ENCODE data around the gene MPND.

Gene MPND, protein sequence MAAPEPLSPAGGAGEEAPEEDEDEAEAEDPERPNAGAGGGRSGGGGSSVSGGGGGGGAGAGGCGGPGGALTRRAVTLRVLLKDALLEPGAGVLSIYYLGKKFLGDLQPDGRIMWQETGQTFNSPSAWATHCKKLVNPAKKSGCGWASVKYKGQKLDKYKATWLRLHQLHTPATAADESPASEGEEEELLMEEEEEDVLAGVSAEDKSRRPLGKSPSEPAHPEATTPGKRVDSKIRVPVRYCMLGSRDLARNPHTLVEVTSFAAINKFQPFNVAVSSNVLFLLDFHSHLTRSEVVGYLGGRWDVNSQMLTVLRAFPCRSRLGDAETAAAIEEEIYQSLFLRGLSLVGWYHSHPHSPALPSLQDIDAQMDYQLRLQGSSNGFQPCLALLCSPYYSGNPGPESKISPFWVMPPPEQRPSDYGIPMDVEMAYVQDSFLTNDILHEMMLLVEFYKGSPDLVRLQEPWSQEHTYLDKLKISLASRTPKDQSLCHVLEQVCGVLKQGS

DNA sequence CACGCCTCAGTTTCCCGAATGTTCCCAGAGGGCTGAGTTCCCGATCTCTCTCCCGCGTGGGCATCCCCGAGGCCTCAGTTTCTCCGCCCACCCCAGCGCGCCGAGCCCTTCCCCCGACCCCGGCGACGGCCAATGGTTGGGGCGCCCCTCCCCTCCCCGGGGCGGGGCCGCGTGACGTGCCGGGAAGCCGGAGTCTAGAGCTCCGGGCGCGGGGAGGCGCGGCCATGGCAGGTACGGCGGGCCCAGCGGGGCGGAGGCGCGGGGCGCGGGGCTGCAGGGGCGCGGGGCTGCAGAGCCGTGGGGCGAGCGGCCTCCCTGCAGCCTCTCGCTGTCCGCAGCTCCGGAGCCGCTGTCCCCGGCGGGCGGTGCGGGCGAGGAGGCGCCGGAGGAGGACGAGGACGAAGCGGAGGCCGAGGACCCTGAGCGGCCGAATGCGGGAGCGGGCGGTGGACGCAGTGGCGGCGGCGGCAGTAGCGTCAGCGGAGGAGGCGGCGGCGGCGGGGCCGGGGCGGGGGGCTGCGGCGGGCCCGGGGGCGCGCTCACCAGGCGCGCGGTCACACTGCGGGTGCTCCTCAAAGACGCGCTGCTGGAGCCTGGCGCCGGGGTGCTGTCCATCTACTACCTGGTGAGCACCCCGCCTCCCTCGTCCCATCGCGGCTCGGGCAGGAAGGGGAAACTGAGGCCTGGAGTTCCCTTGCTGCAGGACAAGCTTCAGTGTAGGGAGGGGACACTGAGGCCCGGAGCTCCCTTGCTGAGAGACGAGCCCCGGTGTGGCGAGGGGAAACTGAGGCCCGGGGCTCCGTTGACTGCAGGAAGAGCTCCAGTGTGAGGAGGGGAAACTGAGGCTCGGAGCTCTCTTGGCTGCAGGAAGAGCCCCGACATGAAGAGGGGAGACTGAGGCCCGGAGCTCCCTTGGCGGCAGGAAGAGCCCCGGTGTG is at the start of gene MPND:
Gene MPND (plus strand): TSS at position 193 of the 938 bp plus-strand sequence. CDS start 32 bp downstream, at position 225.
- peak; percentile 88 for DNase-seq (ENCODE audit: low spot score)

DNA sequence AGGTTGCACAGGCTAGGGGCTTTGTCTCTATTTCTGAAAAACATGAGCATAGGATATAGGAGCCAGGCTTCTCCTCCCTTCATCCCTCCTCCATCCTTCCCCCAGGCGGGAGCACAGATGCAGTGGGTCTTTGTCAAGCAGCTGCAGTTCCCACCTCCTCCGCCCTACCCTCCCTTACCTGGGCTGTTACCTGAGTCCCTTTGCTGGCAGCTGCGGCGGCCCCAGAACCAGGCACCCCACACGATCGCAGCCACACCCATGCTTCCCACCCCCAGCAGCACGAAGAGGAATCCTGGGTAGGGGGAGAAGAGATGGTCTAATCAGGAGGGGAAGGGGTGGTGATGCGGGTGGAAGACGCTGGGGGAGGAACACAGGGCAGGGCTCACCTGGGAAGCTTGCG is 49.0 kb upstream of the MPND start:
- no peak for DNase-seq (ENCODE audit: low spot score)

DNA sequence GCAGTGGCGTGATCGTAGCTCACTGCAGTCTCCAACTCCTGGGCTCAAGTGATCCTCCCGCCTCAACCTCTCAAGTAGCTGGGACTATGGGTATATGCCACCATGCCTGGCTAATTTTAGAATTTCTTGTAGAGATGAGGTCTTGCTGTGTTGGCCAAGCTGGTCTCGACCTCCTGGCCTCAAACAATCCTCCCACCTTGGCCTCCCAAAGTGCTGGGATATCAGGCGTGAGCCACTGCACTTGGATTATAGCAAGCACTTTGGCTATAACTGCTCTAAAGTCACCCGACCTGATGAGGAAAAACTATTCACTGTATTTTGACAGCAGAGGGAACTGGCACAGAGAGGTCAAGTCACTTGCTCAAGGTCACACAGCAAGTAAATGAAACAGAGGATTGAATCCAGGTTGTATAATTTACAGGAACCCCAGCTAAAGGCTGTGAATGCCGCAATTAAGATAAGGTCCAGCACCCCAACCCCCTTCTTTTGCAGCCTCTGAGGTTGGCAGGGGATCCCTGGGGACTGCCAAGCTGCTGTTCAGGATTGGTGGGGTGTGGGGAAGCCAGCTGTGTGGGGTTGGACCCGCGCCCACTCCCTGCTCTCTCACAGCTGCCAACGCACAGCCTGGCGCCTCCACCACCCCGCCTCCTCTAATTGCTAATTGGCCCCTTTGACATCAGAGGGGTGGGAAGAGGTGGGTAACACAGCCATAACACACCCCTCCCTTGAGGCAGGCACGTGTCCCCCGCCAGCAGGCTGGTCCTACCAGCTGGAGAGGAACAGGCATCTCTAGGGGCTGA is 47.2 kb upstream of the MPND start:
- no peak for DNase-seq (ENCODE audit: low spot score)

DNA sequence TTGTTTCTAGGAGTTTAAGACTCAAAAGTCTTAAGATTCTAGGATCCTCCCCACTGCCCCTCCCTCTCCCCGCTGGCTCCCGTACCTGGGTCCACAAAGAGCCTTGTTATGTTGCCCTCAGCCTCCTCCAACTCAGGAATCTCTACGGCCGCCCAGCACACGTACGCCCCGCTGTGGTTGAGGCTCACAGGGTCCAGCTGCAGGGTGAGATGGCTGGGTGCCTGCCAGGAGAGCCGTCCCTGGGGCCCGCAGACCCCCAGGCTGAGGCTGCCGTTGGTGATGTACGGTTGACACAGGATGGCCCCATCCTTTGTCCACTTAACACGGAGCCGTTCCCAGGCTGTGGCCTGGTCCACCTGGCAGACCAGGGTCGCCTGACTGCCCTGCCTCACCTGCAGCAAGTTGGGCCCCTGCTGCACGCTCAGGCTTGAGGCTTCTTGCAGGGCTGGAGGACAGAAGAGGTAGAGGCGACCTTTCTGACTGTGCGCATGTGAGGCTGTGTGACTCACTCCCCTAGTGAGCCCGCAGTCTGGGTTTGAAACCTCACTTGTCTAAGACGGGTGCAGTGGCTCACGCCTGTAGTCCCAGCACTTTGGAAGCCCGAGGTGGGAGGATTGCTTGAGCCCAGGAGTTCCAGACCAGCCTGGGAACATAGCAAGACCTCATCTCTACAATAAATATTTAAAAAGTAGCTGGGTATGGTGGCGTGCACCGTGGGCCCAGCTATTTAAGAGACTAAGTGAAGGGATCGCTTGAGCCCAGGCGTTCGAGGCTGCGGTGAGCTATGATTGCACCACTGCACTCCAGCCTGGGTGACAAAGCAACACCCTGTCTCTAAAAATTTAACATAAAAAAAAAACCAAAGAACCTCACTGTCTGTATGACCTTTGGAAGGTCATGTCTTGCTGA is 45.2 kb upstream of the MPND start:
- no peak for DNase-seq (ENCODE audit: low spot score)

DNA sequence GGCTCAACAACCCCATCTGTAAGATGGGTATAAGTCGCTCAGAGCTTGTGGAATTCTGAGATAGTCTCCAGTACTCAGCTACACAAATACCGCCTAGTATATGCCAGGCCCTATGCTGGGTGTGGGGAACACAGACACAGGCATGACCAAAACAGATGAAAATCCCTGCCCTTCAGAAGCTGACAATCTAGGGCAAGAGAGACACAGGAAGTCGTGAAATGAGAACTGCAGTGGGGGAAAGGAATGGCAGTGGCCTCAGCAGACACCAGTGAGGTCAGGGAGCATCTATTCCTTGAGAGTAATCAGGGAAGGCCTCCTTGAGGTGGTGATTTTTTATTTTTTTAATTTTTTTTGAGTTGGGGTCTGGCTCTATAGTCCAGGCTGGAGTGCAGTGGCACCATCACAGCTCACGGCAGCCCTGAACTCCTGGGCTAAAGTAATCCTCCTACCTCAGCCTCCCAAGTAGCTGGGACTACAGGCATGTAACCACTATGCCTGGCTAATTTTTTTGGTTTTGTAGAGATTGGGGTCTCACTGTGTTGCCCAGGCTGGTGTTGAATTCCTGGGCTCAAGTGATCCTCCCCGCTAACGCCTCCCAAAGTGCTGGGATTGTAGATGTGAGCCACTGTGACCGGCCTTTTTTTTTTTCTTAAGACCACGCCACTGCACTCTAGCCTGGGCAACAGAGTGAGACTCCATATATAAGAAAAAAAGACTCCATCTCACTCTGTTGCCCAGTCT is 44.4 kb upstream of the MPND start:
- no peak for DNase-seq (ENCODE audit: low spot score)

DNA sequence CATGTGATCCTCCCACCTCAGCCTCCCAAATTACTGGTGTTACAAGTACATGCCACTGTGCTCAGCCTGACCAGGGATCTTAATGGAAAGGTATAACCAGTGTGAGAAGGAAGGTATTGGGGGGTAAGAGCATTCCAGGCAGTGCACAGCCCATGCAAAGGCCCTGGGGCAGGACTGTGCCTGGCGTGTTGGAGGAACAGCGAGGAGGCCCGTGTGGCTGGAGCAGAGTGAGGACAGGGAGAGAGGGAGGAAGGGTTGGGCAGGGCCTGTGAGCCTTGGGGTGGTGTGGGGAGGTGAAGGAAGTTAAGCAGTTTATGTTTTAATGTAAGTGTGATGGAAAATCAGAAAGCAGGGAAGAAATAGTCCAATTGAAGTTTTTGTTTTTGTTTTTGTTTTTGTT is 42.8 kb upstream of the MPND start:
- no peak for DNase-seq (ENCODE audit: low spot score)

DNA sequence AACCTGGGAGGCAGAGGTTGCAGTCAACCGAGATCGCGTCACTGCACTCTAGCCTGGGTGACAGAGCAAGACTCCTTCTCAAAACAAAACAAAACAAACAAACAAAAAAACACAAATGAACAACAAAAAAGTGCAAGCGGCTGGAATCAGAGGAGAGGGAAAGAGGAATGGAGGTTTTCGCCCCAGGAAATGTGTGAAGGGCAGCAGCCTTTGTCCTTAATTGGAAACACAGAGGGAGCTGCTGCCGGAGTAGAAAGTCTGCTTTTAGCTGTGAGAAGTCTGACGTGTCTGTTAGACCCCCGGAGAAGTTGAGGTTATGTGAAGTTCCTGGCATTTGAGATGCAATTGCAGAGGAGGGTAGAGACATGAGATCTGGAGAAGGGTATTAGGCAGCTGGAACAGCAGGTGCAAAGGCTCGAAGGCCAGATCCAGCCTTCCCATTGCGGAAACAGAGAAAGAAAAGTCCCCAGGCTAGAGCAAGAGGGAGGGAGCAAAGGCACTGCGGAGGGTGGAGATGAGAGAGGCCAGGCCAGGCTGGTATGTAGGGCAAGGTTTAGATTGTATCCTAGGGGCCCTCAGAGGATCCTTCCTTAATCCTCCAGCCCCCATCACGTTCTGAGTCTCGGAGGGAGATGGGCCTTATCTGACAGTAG is 41.6 kb upstream of the MPND start:
- DNase-seq (ENCODE audit: low spot score), result no peak

DNA sequence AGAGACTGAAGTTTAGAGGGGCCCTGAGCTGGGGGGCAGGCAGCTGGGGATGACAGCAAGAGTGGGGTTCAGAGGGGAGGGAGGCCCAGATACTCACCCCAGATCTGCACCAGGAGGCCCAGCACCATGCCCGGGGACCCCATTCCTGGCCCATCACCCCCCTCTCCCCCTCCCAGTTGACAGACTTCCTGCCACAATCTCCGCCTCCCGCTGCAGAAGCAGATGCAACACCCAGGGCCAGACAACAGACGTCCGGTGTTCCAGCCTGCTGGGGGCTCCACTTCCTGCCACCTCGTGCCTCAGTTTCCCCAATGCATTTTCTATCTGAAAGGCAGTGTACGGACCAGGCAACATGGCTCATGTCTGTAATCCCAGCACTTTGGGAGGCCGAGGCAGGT is 41.1 kb upstream of the MPND start, which contains the start of gene TMIGD2:
Gene TMIGD2 (minus strand): TSS at position 147 of the 398 bp plus-strand sequence. CDS start 4 bp downstream, at position 143.
- DNase-seq (ENCODE audit: low spot score), result no peak

DNA sequence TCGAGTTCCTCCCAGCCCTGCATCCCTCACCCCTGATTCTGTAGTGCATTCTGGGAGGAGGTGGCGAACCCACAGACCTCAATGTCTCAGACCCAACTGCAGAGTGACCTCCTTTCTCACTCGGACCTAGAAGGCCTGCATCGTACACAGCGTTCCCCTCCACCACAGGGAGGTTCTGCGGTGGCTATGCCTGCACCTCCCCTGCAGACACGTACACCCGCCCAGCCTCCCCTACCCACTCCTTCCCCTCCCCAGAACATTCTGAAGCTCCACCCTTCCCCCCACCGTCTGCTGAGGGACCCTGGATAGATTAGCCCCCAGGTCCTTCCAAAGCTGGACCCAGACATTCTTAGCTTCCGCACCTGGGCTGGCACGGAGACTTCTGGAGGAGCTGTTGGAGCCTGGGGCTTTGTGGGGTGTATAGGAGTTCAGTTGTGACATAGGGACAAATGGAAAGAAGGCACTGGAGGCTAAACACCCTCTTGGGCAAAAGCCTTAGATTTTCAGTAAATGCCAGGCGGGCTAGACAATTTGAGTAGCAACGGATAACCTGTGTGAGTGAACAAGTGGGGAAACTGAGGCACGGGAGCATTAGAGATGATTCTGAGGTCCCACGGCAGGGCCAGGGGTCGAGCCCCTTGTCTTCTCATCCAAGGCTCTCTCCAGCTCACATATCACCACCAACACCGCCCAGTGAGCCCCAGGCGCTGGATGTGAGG is 39.4 kb upstream of the MPND start:
- DNase-seq (ENCODE audit: low spot score), result no peak

DNA sequence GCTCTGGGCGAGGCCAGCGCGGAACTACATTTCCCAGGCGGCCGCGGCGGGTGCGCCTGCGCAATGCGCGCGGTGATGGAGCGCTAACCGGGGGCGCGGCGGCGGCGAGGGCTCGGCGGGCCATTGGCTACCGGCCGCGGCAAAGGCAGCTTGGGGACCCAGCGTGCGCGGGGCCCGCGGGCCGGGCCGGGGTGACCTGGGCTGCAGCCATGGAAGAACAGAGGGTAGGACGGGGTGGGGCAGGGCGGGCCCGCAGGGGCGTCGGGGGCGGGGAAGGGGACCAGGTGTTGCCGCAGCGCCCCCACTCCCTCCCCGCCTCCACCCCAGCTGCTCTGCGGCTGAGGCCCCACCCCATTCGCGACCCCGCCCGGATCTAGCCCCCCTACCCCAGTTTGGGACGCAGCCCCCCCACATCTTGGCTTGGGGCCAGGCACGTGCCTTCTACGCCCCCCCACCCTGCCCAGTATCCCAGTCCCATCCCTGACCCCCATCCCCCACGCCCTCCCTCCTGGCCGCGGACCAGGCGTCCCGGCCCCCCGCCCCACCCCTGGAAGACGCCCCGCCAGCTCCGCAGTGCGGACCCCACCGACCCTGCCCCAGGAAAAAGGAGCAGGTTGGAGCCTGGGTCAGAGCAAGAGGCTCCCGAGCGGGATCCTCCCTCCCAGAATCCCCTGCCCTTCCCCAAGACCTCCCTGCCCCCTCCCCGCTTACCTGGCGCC is 38.7 kb upstream of the MPND start, which contains the start of gene FSD1:
Gene FSD1 (plus strand): TSS at position 61 of the 719 bp plus-strand sequence. CDS start 149 bp downstream, at position 210.
- DNase-seq (ENCODE audit: low spot score), result peak; percentile 56

DNA sequence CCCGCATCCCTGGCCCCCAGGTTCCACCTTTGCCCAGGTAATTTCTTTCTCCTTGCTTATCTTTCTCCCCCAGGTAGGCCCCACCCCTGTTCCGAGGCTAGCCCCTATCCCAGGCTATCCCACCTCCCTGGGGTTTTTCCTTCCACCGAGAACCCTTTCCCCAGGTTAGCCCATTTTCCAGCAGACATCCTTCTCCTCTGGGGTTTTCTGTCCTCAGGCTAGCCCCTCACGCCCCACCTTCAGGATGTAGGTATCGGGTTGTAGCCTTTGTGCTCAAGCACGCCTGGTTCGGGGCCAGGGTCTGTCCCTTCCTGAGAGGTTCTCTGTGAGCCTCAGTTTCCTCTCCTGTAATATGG is 38.1 kb upstream of the MPND start:
- DNase-seq (ENCODE audit: low spot score), result no peak

DNA sequence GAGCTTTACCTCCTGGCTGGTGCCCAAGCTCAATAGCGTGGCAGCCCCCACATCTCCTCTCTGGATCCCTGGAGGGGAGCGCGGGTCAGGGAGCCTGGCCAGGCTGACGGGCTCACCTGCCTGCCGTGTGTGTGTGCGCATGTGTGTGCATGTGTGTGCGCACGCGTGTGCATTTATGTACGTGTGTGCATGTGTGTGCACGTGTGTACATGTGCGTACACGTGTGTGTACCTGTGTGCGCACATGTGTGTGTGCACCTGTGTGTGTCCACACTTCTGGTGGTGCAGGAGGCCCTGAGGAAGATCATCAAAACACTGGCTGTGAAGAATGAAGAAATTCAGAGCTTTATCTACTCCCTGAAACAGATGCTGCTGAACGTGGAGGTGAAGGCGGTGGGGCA is 37.7 kb upstream of the MPND start:
- DNase-seq (ENCODE audit: low spot score), result no peak

DNA sequence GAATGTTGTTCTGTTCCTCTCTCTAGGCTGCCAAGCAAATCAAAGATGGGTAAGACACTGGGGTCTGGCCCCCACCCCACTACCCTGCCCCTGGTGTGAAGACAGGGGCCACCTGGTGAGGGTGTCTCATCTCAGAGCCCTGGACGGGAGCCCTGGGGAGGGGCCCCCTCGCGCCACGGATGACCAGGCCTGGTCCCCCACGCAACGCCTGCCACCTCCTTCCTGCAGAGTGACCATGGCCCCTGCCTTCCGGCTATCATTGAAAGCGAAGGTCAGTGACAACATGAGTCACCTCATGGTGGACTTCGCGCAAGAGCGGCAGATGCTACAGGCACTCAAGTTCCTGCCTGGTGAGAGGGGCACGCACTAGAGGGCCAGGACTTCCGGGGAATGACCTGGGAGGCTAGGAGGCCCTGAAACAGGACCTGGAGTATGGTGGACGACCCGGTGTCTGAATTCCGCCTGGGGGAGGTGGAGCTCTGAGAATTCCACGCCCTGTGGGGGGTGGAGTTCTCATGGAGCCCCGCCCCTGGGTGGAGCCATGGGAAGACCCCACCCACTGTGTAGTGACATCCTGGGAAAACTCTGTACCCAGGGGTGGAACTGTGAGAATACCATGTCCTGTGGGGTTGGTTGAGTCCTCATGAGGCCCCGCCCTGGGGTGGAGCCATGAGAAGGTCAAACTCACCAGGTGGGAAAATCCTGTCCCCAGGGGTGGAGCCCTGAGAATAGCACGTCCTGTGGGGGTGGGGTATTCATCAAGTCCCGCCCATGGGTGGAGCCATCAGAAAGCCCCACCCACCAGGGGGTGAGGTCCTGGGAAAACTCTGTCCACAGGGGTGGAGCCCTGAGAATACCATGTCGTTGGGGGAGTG is 32.9 kb upstream of the MPND start:
- peak; percentile 16 for DNase-seq (ENCODE audit: low spot score)

DNA sequence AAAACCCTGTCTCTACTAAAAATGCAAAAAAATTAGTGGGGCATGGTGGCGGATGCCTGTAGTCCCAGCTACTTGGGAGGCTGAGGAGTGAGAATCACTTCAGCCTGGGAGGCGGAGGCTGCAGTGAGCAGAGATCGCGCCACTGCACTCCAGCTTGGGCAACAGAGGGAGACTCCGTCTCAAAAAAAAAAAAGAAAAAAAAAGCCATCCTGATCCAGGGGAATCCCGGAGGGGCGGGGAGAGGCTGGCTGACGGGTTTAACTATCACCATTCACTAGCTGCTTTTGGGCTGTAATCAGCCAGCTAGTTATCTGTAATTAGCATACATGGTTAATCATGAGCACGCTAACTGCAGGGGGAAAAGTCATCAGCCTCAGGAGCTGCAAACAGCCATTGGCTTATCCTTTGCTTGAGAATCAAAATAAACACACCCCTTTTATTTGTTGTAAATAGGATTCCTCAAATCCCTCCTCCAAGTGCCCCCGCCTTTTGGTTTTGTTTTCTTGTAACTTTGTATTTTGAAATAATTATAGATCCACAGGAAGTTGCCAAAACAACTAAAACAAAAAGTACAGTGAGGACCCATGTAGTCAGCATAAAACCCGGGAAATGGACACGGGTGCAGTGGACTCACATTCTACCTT is 29.4 kb upstream of the MPND start:
- DNase-seq (ENCODE audit: low spot score), result no peak

DNA sequence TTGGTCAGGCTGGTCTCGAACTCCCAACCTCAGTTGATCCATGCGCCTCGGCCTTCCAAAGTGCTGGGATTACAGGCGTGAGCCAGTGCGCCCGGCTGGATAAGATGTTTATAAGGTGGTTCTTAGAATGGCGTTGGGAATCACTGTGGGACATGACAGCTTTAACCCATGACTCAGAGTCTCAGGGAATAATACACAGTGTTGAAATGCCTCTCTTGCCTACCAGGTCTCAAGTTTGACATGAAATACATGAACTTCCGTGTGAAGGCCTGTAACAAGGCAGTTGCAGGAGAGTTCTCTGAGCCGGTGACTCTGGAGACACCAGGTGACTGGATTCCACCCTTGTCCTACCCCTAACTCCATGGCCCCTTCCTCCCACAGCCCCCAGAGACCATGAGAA is 26.4 kb upstream of the MPND start:
- DNase-seq (ENCODE audit: low spot score), result no peak

DNA sequence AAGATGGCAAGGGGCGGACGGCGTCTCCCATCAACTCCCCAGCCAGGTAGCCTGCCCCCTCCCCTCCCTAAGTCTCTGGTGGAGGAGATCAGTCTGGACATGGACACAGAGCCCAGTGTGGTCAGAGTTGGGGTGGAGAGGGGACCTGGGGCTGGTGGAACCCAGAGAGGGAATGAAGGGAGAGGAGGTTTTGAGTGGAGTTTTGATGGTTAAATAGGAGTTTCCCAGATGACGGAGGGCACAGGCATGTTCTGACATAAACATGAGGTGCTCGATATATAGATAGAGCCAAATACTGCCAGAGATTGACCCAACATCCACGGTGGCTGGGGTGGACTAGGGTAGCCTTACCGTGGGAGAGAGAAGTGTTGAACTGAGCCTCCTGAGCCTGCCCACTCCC is 24.9 kb upstream of the MPND start:
- no peak for DNase-seq (ENCODE audit: low spot score)

Data from cerebellar cortex (tissue), 1 donor.